GM21381 (cell line): Measurements from ENCODE around the gene LTF.
A peak's percentile ranks its signal among the peaks of the same experiment; 100 is the strongest.

Source experiments
- ATAC-seq: cut with Tn5 transposase; IDR thresholded peaks from one replicate; pipeline ENCODE4 v1.9.1; 2021; ENCODE audit warnings: mild to moderate bottlenecking, moderate library complexity; ENCODE audit not compliant: unreplicated experiment

The LTF gene

GRCh38 chr3:46491089-46492070 lies 26.7 kb upstream of the LTF start:
- no peak for ATAC-seq

- ATAC-seq = no peak
Observed at GRCh38 chr3:46490338-46491084, 25.8 kb upstream of the LTF start.

- no peak for ATAC-seq
Observed at GRCh38 chr3:46489875-46490274, 25.2 kb upstream of the LTF start.

- no peak for ATAC-seq
Observed at GRCh38 chr3:46489381-46489780, 24.7 kb upstream of the LTF start.

GRCh38 chr3:46488735-46489361 lies 24.1 kb upstream of the LTF start:
- ATAC-seq = peak; percentile 94

GRCh38 chr3:46485779-46486175 lies 21.1 kb upstream of the LTF start:
- ATAC-seq = no peak

- no peak for ATAC-seq
Observed at GRCh38 chr3:46484911-46485778, 20.4 kb upstream of the LTF start.

GRCh38 chr3:46484388-46484787 lies 19.7 kb upstream of the LTF start:
- ATAC-seq = no peak

- ATAC-seq = no peak
Observed at GRCh38 chr3:46483825-46484224, 19.1 kb upstream of the LTF start.

GRCh38 chr3:46482632-46483350 lies 18.1 kb upstream of the LTF start:
- no peak for ATAC-seq

- ATAC-seq = no peak
Observed at GRCh38 chr3:46481636-46482035, 16.9 kb upstream of the LTF start.

- ATAC-seq = no peak
Observed at GRCh38 chr3:46480491-46481195, 15.9 kb upstream of the LTF start.

- no peak for ATAC-seq
Observed at GRCh38 chr3:46479696-46480095, 15.0 kb upstream of the LTF start.

GRCh38 chr3:46479021-46479420 lies 14.3 kb upstream of the LTF start:
- ATAC-seq = no peak

- ATAC-seq = no peak
Observed at GRCh38 chr3:46478341-46478740, 13.6 kb upstream of the LTF start.

GRCh38 chr3:46477756-46478155 lies 13.1 kb upstream of the LTF start:
- no peak for ATAC-seq

GRCh38 chr3:46477145-46477544 lies 12.4 kb upstream of the LTF start:
- no peak for ATAC-seq

GRCh38 chr3:46472736-46473135 lies 8.0 kb upstream of the LTF start:
- no peak for ATAC-seq

- no peak for ATAC-seq
Observed at GRCh38 chr3:46471371-46471914, 6.7 kb upstream of the LTF start.
